PC-3 (cell line): ENCODE results near the gene GCSH. TPM values are rescaled to one million over a fixed set of nuclear protein-coding genes. Genes with fewer than 3 reads are reported as not detected.

Experiments
- ATAC-seq: fragments of 200-7000 bp; cut with Tn5 transposase; 2 replicates; pipeline ENCODE4 v1.9.1; 2020; ENCODE audit warnings: mild to moderate bottlenecking, moderate library complexity
- BruUV-seq: library from RNA; stranded (reverse); fragments of 400-500 nt; replicated peaks from 2 replicates; lab custom pipeline; 2021; lab: Mats Ljungman, UMichigan
- CTCF ChIA-PET: fragments of 300-600 bp; sonication (Branson Sonifier 250); formaldehyde crosslinking; loops from one replicate; lab custom pipeline; 2022; ENCODE audit warnings: antibody characterized with exemption; lab: Charles Lee
- POLR2A ChIA-PET: fragments of 300-600 bp; sonication (Branson Sonifier 250); formaldehyde crosslinking; loops from one replicate; lab custom pipeline; 2022; ENCODE audit warnings: antibody characterized with exemption; ENCODE audit not compliant: unreplicated experiment; lab: Charles Lee
- DNase-seq: peaks from one replicate; pipeline ENCODE4 v3.0.0-alpha.2; 2015
- H2AFZ ChIP-seq: fragments of 300-600 bp; sonication (generic); 2 replicates; pipeline ENCODE4 v1.6.0; 2016; ENCODE audit warnings: antibody characterized with exemption, low read length
- H3F3A ChIP-seq: fragments of 300-600 bp; sonication (generic); one replicate; pipeline ENCODE4 v1.6.0; 2017; ENCODE audit warnings: antibody characterized with exemption, low read length, control low read depth, mild to moderate bottlenecking; ENCODE audit not compliant: unreplicated experiment
- H3K27ac ChIP-seq: fragments of 300-600 bp; sonication (generic); 2 replicates; pipeline ENCODE4 v1.5.1; 2016; ENCODE audit warnings: mild to moderate bottlenecking, low read length
- H3K27me3 ChIP-seq: fragments of 300-600 bp; sonication (generic); 2 replicates; pipeline ENCODE4 v1.6.1; 2016; ENCODE audit warnings: low read length, mixed read lengths
- H3K36me3 ChIP-seq: fragments of 300-600 bp; sonication (generic); 2 replicates; pipeline ENCODE4 v1.6.1; 2016; ENCODE audit warnings: low read depth, mixed run types, low read length, mixed read lengths
- H3K4me1 ChIP-seq: fragments of 300-600 bp; sonication (generic); 2 replicates; pipeline ENCODE4 v1.5.1; 2016; ENCODE audit warnings: low read length; ENCODE audit not compliant: insufficient read depth
- H3K4me2 ChIP-seq: fragments of 300-600 bp; sonication (generic); 2 replicates; pipeline ENCODE4 v1.6.0; 2016; ENCODE audit warnings: low read length
- H3K4me3 ChIP-seq: fragments of 300-600 bp; sonication (generic); 2 replicates; pipeline ENCODE4 v1.5.1; 2016; ENCODE audit warnings: mild to moderate bottlenecking, low read length, mixed read lengths
- H3K79me2 ChIP-seq: fragments of 300-600 bp; sonication (generic); 2 replicates; pipeline ENCODE4 v1.6.1; 2017; ENCODE audit warnings: low read length, mixed read lengths
- H3K9ac ChIP-seq: fragments of 300-600 bp; sonication (generic); 2 replicates; pipeline ENCODE4 v1.6.0; 2016; ENCODE audit warnings: mild to moderate bottlenecking, low read length
- H3K9me2 ChIP-seq: fragments of 300-600 bp; sonication (generic); replicated peaks from 2 replicates; pipeline ENCODE4 v1.6.1; 2016; ENCODE audit warnings: mixed run types, low read length, mixed read lengths
- H3K9me3 ChIP-seq: fragments of 300-600 bp; sonication (generic); 2 replicates; pipeline ENCODE4 v1.6.1; 2016; ENCODE audit warnings: low read length, mixed read lengths
- H4K20me1 ChIP-seq: fragments of 300-600 bp; sonication (generic); 2 replicates; pipeline ENCODE4 v1.6.1; 2016; ENCODE audit warnings: low read length, mixed read lengths
- CTCF ChIP-seq: fragments of 300-600 bp; sonication (generic); conservative IDR thresholded peaks from 2 replicates; pipeline ENCODE4 v1.5.1; 2017; ENCODE audit warnings: antibody characterized with exemption, low read depth, mild to moderate bottlenecking, low read length
- EZH2 ChIP-seq: fragments of 300-600 bp; sonication (generic); IDR thresholded peaks from one replicate; pipeline ENCODE4 v1.6.1; 2017; ENCODE audit warnings: antibody characterized with exemption, mild to moderate bottlenecking, low read length; ENCODE audit not compliant: unreplicated experiment
- EZH2phosphoT487 ChIP-seq: fragments of 300-600 bp; sonication (generic); IDR thresholded peaks from 2 replicates; pipeline ENCODE4 v1.6.1; 2018; ENCODE audit warnings: mild to moderate bottlenecking, antibody characterized with exemption, low read length, borderline replicate concordance
- intact Hi-C: fragments of 100-400 bp; cut with micrococcal nuclease; formaldehyde crosslinking; loops from 2 replicates; pipeline ENCODE4 v1.9.0; 2023
- total RNA-seq: library from RNA; depleted of rRNA; stranded (reverse); fragments of >200 nt; gene quantifications from 2 replicates; pipeline ENCODE4 v1.2.3, GENCODE V29; 2014

GCSH gene
- total RNA-seq, 1 experiment from 2014 or later, result 47.5 TPM

GRCh38 chr16:81076566-81077075 is 19.6 kb downstream of the GCSH start:
- H3K36me3 ChIP-seq, result no peaks in the 10 kb centered on the region
- ATAC-seq (peak; percentile 81), DNase-seq (peak; percentile 73)
- H3K4me2 ChIP-seq, result peak overlapping the region; percentile 83
- no TSS peak for BruUV-seq
- no peaks in the 10 kb centered on the region for H3K9me2 ChIP-seq
- TF ChIP-seq CTCF (no peak), EZH2phosphoT487 (no peak)
- no peaks in the 10 kb centered on the region for H3K27me3 ChIP-seq
- peak overlapping the region; percentile 93 for H2AFZ ChIP-seq
- H3K79me2 ChIP-seq, result no peaks in the 10 kb centered on the region
- H3K27ac ChIP-seq, result peak overlapping the region; percentile 41
- ChIA-PET CTCF (interaction anchor here (1.0 kb wide), 1 partner anchor 41 kb away, joined by 3 read pairs; the partner anchor contains the start of gene ATMIN), POLR2A (no interaction called here)
- H3K4me3 ChIP-seq, result peak overlapping the region; percentile 77
- peaks cover 12% of the 10 kb centered on the region for H3K4me1 ChIP-seq
- H3K9me3 ChIP-seq, result no peaks in the 10 kb centered on the region
- H3K9ac ChIP-seq, result peak overlapping the region; percentile 78
- no peaks in the 10 kb centered on the region for H4K20me1 ChIP-seq
- H3F3A ChIP-seq, result no peaks in the 10 kb centered on the region
- intact Hi-C loops, result loop anchor here (2.0 to 5.0 kb wide), 3 partner anchors 18 to 72 kb away; partner anchors contain the start of gene ATMIN

GRCh38 chr16:81073560-81074330 is 22.4 kb downstream of the GCSH start:
- no peak overlapping the region for H3K27ac ChIP-seq
- H3K4me1 ChIP-seq, result peaks cover 18% of the 10 kb centered on the region
- H3K36me3 ChIP-seq, result no peaks in the 10 kb centered on the region
- no peak for DNase-seq
- no peak overlapping the region for H2AFZ ChIP-seq
- H4K20me1 ChIP-seq, result no peaks in the 10 kb centered on the region
- no peak for ATAC-seq
- H3K4me3 ChIP-seq, result no peak overlapping the region
- ChIA-PET CTCF (no interaction called here), POLR2A (interaction anchor here (0.7 kb wide), 1 partner anchor 193 kb away, joined by 3 read pairs; no protein-coding TSS in a partner anchor)
- TF ChIP-seq CTCF, result no peak
- no peak for TF ChIP-seq EZH2phosphoT487
- TF ChIP-seq EZH2, result no peak
- H3F3A ChIP-seq, result no peaks in the 10 kb centered on the region
- H3K9me3 ChIP-seq, result no peaks in the 10 kb centered on the region
- no peaks in the 10 kb centered on the region for H3K27me3 ChIP-seq
- intact Hi-C loops, result no loop called here
- no peak overlapping the region for H3K9ac ChIP-seq
- H3K4me2 ChIP-seq, result no peak overlapping the region
- H3K79me2 ChIP-seq, result no peaks in the 10 kb centered on the region
- H3K9me2 ChIP-seq, result no peaks in the 10 kb centered on the region
- BruUV-seq, result no TSS peak
